Measurements from ENCODE around the gene TRAF4.

DNA sequence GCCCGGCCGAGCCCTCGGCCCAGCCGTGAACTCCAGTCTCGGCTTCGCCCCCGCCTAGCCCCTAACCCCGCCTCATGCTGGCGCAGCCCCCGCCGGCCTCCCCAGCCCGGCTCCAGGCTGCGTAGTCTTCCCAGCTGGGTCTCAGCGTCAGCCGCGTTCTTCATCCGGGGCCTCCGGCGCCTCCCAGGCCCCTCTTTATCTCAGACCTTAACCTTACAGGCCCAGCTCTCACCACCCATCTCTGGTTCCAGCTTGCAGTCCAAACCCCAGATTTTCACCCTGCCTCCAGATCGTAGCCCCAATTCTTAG, 32.1 kb upstream of the TRAF4 start, which contains the start of gene PROCA1:
- no peak for TF ChIP-seq SP1 (IDR thresholded peaks at IDR 0.05)
- TF ChIP-seq LEF1 (IDR thresholded peaks at IDR 0.05; ENCODE audit: borderline replicate concordance) = no peak
- no peak for TF ChIP-seq BHLHE40 (IDR thresholded peaks at IDR 0.05; ENCODE audit: borderline replicate concordance)
- TF ChIP-seq SUZ12 (IDR thresholded peaks at IDR 0.05) = no peak
- no peak for TF ChIP-seq ARNT (IDR thresholded peaks at IDR 0.05)
- TF ChIP-seq TARDBP (IDR thresholded peaks at IDR 0.05) = no peak
- TF ChIP-seq FOXA1 (IDR thresholded peaks at IDR 0.05) = no peak
- no peak for TF ChIP-seq FOXK2 (IDR thresholded peaks at IDR 0.05)
- no peak for TF ChIP-seq CTBP1 (IDR thresholded peaks at IDR 0.05; ENCODE audit: borderline replicate concordance)
- TF ChIP-seq, protein P1, sequence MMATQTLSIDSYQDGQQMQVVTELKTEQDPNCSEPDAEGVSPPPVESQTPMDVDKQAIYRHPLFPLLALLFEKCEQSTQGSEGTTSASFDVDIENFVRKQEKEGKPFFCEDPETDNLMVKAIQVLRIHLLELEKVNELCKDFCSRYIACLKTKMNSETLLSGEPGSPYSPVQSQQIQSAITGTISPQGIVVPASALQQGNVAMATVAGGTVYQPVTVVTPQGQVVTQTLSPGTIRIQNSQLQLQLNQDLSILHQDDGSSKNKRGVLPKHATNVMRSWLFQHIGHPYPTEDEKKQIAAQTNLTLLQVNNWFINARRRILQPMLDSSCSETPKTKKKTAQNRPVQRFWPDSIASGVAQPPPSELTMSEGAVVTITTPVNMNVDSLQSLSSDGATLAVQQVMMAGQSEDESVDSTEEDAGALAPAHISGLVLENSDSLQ (IDR thresholded peaks at IDR 0.05) = no peak
- no peak for TF ChIP-seq ZNF384 (IDR thresholded peaks at IDR 0.05)

Measured in HEK293T (cell line).